GM19395 (cell line): ENCODE measurements around the gene TREML1.
"Not testable (repeated sequence)": the region's sequence is repeated elsewhere in the genome, so short reads cannot be mapped to it uniquely, and the experiment has no call there.

Experiments
- ATAC-seq: cut with Tn5 transposase; IDR thresholded peaks from one replicate; pipeline ENCODE4 v1.9.1; 2021; ENCODE audit warnings: mild to moderate bottlenecking, moderate library complexity; ENCODE audit not compliant: unreplicated experiment

The TREML1 gene

GRCh38 chr6:41153992-41154625, at the start of gene TREML1:
TREML1 (minus strand) TSS chr6:41154347; CDS start chr6:41154288, 59 bp downstream.
- no peak for ATAC-seq

GRCh38 chr6:41201764-41202173, 47.6 kb upstream of the TREML1 start:
- no peak for ATAC-seq

DNA sequence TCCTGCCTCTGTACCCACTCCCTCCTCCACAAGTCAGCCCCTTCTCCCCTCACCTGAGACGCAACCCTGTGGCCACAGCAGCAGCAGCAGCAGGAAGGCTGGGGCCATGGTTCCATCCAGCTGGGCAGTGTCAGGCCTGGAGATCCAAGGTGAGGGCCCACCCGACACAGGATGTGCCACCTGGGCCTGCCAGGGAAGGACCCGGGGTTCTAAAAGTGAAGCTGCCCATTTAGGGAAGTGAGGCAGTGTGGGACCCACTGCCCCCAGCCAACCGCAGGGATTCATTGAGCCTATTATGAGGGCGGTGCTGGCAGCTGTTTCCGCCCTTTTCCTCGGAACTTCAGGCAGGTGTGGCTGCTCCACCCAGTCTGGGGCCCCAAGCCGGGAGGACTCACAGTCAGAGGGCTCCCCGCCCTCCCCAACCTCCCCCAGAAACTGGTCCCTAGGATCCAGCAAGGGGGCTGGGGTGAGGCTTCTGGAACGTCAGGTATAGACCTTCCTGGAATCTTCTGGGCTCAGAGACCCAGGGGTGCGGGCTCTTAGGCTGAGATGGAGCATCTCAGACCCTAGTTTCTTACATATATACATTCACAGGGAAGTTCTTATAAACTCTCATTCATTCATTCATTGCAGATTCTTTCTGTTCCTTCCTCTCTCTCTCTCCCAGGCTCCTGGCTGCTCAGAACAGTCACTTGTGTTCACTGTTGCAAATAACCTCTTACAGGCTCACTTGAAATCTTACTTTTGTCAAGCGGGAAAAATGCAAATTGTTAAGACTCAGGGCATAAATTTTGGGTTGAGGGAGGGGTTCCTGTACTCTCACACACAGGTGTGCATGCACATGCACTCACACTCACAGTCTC, 47.0 kb upstream of the TREML1 start, which contains the start of gene TREML2:
TREML2 (minus strand) TSS at position 249 of the 863 bp plus-strand sequence; CDS start at position 108, 141 bp downstream.
- ATAC-seq, result peak; percentile 61

GRCh38 chr6:41200296-41200900, 46.3 kb upstream of the TREML1 start:
- ATAC-seq, result peak; percentile 31

GRCh38 chr6:41199552-41200246, 45.6 kb upstream of the TREML1 start:
- ATAC-seq, result peak; percentile 58

GRCh38 chr6:41197234-41197633, 43.1 kb upstream of the TREML1 start:
- no peak for ATAC-seq

DNA sequence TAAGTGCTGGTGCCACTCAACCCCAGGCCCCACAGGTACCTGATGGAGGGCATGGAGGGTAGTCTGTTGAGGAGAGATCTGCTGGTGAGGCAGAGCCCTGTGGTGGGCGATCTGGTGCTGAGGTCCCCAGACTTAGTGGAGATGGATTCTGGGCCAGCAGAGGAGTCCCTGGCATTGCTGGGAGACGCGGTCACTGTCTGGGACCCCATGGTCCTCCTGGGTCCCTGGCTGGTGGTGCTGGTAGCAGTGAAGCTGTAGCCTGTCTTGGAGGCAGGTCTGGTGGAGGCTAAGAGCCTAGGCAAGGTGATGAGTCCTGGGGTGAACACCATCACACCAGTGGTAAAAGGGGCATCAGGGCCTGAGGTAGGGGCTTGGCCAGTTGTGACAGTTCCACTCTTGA, 40.2 kb upstream of the TREML1 start:
- no peak for ATAC-seq

DNA sequence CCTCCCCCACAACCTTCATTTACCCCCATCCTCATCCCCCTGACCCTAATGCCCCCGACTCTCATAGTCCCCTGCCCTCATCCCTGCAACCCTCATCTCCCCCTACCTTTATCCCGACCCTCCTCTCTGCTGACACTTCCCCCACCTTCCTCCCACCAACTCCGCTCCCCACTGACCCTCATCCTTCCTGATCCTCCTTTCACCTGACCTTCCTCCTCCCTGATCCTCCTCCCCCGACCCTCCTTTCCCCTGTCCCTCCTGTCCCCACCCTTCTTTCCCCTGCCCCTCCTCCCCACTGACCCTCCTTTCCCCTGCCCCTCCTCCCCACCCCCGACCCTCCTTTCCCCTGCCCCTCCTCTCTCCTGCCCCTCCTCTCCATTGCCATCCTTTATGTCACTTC, 39.7 kb upstream of the TREML1 start:
- ATAC-seq, result no peak

DNA sequence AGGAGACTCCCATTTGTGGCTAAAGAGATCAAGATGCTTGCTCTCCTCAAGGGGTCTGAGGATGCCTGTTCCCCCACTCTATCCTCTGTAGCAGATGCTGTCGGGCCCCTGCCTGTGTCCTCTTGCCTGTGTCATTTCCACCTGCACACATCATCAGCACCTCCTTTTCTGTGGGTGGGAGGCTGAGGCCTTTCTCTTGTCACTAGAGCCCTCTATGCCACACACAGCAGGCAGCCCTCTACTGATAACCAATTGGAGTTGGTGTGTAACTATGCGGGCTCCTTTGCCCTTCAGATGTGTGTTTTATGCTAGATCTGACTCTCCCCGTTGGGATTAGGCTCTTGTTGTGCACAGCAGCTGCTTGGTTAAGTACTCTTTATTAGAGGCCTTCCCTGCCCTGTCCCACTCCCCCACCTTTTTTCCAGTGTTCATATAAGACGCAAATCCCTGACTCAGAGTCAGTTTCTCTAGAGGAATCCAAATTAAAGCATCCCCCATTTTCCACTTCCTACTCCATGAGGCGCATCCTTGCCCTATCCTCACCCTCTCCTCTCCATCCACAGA, 39.1 kb upstream of the TREML1 start:
- no peak for ATAC-seq

DNA sequence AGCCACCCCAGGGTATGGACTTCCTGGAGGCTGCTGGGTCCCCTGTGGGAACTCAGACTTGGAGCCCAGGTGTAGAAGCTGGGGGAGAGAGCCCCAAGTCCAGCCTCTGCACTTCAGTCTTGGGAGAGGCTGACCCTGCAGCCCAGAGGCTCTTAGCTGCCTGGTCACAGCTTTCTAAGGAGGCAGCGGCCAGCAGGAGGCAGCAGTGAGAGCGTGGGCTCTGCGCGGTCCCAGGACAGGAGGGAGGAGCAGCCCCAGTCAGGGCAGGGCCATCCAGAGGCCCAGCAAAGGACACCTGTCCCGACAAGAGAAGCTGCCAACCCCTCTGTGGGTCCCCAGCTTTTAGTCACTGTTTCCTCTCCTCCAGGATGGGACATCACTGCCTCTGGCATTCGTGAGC, 37.4 kb upstream of the TREML1 start:
- ATAC-seq, result no peak

DNA sequence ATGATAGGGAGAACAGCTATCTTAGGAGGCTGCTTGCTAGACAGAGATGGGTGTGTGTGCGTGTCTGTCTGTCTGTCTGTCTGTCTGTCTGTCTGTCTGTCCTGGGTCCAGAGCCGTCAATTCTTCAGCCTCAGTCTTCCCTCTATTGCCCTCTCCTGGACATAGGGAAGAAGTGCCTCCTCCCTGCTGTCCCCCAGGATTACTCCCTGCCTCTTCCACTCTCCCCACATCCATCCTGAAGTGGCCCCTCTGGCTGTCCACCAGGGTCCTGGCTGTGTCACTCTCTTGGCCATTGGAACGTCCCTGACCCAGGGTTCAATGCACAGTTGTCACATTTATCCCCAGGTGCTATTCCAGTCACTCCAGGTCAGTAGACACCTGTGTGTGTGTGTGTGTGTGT, 36.6 kb upstream of the TREML1 start:
- no peak for ATAC-seq

DNA sequence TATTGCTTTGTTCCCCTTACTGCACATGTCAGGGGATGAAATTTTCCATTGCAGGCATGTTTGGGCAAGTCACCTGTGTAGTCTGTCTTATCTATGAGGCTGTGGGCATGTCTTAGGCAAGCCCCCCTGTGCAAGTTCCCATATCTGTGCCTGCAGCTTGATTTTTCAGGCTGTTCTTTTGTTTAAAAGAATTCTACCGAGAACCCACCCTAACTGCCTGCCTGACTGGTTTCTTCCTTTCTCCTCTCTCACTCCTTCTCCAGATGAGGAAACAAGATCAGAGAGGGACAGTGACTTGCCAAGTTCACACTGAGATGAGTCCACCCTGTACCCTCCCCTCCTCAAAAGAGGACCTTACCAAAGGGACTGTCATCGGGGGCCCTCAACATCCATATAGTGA, 35.8 kb upstream of the TREML1 start:
- ATAC-seq, result no peak

DNA sequence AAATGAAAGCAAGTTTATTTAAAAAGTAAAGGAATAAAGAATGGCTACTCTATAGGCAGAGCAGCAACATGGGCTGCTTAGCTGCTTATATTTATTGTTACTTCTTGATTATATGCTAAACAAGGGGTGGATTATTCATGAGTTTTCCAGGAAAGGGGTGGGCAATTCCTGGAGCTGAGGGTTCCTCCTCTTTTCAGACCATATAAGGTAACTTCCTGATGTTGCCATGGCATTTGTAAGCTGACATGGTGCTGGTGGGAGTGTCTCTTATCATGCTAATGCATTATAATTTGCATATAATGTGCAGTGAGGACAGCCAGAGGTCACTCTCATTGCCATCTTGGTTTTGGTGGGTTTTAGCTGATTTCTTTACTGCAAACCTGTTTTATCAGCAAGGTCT, 34.9 kb upstream of the TREML1 start:
- not testable (repeated sequence) for ATAC-seq

DNA sequence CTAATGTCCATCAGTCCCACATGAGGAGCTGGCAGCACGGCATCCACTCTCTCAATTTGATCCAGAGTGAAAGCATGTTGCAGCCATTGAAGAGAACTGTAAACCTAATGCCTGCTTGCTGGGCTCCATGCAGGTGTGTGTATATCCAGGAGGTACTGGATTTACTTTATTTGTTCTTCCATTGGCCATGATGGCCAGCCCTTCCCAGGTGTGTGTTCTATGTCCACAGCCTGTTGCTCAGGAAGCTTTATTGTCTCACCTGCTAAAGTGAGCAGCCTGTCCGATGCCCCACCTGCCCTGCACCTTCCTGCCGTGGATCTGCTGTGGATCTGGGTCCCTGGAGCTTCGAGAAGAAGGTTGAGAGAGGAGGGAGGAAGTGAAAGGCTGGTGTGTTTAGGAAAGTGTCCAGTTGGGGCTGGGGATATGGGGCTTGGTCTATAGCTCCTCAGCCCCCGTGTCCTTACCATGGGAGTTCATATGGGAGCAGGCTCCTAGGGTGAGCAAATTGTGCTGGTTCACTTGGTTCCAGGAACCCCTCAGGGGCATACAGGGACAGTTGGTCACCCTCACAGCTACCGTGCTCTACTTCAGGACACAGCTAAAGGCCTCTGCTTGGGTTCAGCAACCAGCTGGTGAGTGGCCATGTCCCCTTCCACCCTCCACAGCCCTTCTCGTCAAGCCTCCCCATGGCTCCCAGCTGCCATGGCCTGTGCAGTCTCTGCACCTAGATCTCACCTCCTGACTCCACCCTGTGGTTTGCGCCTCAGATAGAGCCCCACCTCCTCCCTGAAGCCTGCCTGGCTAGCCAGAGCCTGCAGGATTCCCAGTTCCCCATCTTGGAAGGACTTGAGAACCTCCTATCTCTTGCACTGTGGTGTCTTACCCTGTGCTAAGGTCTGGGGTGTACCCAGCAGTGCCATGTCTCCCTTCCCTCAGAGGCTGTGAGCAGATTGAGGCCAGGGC, 34.1 kb upstream of the TREML1 start:
- ATAC-seq, result no peak

DNA sequence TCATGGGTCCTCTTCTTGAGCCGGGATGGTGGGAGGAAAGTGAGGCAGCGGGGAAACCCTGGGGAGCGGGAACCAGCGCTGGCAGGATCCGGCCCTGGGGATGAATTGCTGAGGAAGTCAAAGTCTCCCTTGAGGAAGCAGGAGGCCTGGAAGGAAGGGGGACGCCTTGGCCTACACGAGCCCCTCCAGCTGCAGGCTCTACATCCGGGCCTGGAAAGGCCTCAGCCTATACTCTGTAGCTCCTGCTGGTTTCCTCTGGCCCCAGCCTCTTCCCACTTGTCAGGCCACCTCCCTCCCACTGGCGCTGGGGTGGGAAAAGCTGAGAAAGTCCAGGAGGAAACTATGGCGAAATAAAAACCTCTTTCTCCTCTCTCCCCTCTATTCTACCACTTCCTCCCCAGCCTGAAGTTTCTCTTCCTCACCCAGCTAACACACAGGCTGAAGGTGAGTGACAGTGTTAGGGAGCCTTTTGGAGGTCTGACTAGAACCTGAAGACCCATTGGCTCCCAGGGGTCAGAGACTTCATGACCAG, 31.9 kb upstream of the TREML1 start:
- ATAC-seq, result no peak

DNA sequence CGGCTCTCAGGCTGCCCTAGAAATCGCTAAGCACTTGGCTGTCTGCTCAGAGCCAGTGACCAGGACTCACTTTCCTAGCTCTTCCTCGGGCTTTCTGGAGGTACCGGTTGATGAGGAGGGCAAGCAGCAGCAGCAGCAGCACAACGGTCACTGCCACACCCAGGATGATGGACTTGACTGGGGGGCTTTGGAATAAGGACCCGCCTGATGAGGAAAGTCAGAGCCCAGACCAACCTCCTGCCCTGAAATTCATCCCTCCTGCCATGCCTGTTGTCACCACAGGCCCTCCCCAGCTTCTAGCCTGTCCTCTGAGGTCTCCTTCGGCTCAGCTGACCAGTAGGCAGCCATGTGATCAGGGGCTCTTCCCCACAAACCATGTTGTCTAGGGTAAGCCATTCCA, 30.6 kb upstream of the TREML1 start:
- ATAC-seq, result no peak

DNA sequence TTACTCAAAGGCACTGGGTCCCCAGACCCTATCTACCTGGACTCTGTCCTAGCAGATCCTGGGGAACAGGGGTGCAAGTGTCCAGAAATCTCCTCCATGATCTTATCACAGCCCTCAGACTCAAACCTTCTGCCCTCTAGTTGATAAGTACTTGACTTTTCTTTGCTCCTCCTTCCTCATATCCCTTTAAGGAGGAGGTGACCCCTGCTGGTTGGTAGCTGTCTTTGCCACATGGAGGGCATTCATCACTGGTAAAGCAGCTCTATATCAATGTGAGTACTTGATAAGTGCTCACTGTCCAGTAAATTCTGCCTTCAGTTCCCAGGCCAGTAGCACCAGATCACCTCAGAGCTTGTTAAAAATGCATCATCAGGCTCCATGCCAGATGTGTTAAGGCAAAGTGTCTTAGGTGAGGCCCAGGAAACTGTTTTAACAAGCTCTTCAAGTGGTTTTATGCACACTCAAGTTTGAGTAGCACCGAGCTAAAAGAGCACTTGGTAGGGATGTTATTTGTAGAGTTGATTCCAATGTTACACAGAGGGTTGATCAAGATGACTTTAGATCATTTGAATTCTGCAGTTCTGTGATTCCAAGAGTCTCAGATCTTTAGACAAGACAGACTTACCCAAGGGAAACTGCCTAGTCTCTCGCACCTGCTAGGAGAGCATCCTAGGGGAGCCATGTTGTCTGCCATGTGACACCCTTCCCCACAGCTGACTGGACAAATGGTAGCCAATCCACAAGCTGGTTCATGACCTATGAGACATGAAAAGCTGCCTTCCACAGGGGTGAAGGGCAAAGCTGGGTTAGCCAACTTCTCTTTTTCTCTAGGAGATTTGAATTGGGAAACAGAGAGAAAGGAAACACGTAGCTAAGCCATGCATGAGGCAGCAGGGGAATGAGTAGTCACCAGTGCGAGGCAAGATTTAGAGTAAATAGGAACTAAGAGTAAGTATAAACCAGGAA, 28.2 kb upstream of the TREML1 start:
- no peak for ATAC-seq

DNA sequence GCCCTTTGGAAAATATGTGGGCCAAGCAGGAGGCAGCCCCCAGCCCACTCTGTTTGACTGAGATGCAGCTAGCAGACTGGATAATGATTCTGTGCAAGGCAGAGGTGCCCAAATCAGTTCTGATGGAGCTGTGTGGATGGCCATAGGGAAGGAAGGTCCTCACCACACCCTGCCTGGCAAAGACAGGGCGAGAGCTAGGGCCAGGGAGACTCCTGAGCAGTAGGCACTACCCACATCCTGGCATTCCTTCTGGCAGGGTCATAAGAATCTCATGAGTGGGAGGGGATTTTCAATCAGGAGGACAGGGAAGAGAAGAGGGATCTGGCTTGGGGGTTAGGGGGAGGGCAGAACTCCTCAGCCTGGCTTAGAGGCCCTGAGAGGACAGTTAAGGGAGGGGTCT, 27.4 kb upstream of the TREML1 start:
- no peak for ATAC-seq
